Measurements from ENCODE around the gene PSMD14. TPM values are rescaled to one million over a fixed set of nuclear protein-coding genes. Genes with fewer than 3 reads are reported as not detected.

The PSMD14 gene
- total and polyA plus RNA-seq, 2 of the 8 experiments (the other 6 are each of a cell fraction or from before 2014, with no cell fraction given), result 53.9 to 88.7 TPM

DNA sequence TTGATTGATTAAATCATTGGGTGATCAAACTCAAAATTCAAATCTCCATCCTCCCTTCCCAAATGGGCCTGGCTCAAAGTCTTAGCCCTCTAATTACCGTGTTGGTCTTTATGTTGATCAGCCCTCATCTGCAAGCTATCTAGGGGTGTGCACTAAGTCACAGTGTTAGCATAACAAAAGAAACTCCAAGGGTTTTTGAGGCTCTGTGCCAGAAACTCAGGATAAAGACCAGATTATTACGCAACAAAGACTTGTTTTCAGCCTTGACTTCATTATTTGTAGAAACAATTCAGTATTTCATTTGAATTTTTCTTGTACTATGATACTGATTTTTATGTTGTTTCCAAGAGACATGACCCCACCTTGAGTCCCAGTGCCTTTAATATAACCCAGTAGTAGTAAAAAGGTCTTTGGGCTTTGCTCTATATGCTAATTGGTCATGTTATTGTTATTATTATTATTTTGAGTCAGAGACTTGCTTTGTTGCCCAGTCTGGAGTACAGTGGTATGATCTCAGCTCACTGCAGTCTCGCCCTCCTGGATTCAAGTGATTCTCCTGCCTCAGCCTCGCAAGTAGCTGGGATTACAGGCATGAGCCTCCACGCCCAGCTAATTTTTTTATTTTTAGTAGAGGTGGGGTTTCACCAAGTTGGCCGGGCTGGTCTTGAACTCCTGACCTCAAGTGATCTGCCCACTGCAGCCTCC is 13.9 kb downstream of the PSMD14 start:
- 0 out of 4 replicates have a peak overlapping the region, but pooled peaks of 1 of the 2 experiments have one; percentile 37 for H3K4me2 ChIP-seq (ENCODE audit: insufficient read depth in 1 of 2, low read depth in 2 of 2, low read length in 2 of 2)
- peak; percentile 72 for FAIRE-seq
- WGBS, 2 experiments (ENCODE audit: extremely low coverage in 1 of 2, insufficient coverage in 1 of 2, insufficient read length in 1 of 2, insufficient replicate concordance in 2 of 2, low coverage in 1 of 2, low lambda C conversion rate in 2 of 2, missing lambda C conversion rate in 1 of 2), result 79% methylated on average over 6 of the region's 6 CpGs; no CpG with 5 or more reads in 1 of the 2 experiments
- TF ChIP-seq YY1 (IDR thresholded peaks at IDR 0.05; ENCODE audit: low read depth, low read length) (no peak), BCL11A (IDR thresholded peaks at IDR 0.05; ENCODE audit: low read depth in 2 of 2, low read length in 2 of 2) (no peak), KDM4A (IDR thresholded peaks at IDR 0.05; ENCODE audit: low read depth, low read length, severe bottlenecking) (no peak), POU5F1 (IDR thresholded peaks at IDR 0.05; ENCODE audit: low read depth, low read length) (peak; percentile 44; the same call in 1 of the 2 replicates), SIRT6 (IDR thresholded peaks at IDR 0.05; ENCODE audit: low read length) (no peak), RXRA (IDR thresholded peaks at IDR 0.05; ENCODE audit: insufficient read depth, low read depth, low read length) (no peak), CTCF (IDR thresholded peaks at IDR 0.05; ENCODE audit: control extremely low read depth in 1 of 3, insufficient read depth in 1 of 3, low read depth in 1 of 3, low read length in 3 of 3) (no peak), CHD1 (IDR thresholded peaks at IDR 0.05; ENCODE audit: low read depth, low read length) (no peak), CHD2 (IDR thresholded peaks at IDR 0.05; ENCODE audit: low read length) (no peak), JUND (IDR thresholded peaks at IDR 0.05; ENCODE audit: low read length) (no peak), CEBPB (IDR thresholded peaks at IDR 0.05; ENCODE audit: low read depth, low read length) (peak; percentile 98)

More for the DNA sequence above, 13.9 kb downstream of the PSMD14 start:
- H3K9me3 ChIP-seq (ENCODE audit: insufficient read depth in 2 of 2, low read depth in 1 of 2, low read length in 1 of 2), result no peaks in the 10 kb centered on the region
- no peaks in the 10 kb centered on the region for H3K27me3 ChIP-seq (replicated peaks in 1 of 4; ENCODE audit: control insufficient read depth in 3 of 4, extremely low read depth in 1 of 4, insufficient read depth in 3 of 4, low read length in 3 of 4)
- H3K18ac ChIP-seq (ENCODE audit: extremely low read depth, low read length), result no peak overlapping the region
- no peak overlapping the region for H2BK12ac ChIP-seq (ENCODE audit: low read depth, low read length)
- no peak for DNase-seq (ENCODE audit: low read depth in 1 of 2, low spot score in 2 of 2)
- no peak overlapping the region for H3K4me3 ChIP-seq (ENCODE audit: extremely low read depth in 1 of 4, insufficient read depth in 2 of 4, low read depth in 3 of 4, low read length in 4 of 4)
- H4K8ac ChIP-seq (ENCODE audit: extremely low read depth, insufficient read depth, low read length), result no peak overlapping the region
- no peaks in the 10 kb centered on the region for H3K79me1 ChIP-seq (ENCODE audit: low read depth, low read length)
- H2BK15ac ChIP-seq (ENCODE audit: low read length), result no peak overlapping the region
- no peak overlapping the region for H3K4ac ChIP-seq (replicated peaks; ENCODE audit: insufficient read length, low read depth, low read length)
- H2AK5ac ChIP-seq (ENCODE audit: low read depth, low read length), result no peak overlapping the region
- no peak overlapping the region for H4K91ac ChIP-seq (replicated peaks; ENCODE audit: insufficient read length, low read length)
- H3K9ac ChIP-seq (replicated peaks in 1 of 4; ENCODE audit: extremely low read depth in 1 of 4, low read depth in 3 of 4, low read length in 3 of 4), result no peak overlapping the region
- H3K4me1 ChIP-seq (replicated peaks in 1 of 4; ENCODE audit: control insufficient read depth in 3 of 4, insufficient read depth in 4 of 4, low read length in 3 of 4), result peaks cover 0 to 4% (median 0%) of the 10 kb centered on the region in 4 experiments; a peak in 3 of 7 replicates
- POLR2A ChIA-PET (ENCODE audit: partially characterized antibody), result interaction anchor here (0.8 to 1.9 kb wide), 3 partner anchors 10 to 14 kb away, joined by 4 to 5 read pairs (median 4); partner anchors contain the start of gene PSMD14
- H3K56ac ChIP-seq (replicated peaks; ENCODE audit: insufficient read length, low read depth, low read length), result no peak overlapping the region
- no peak overlapping the region for H2BK5ac ChIP-seq (ENCODE audit: low read depth, low read length)
- H3K23me2 ChIP-seq (ENCODE audit: low read depth, low read length), result no peaks in the 10 kb centered on the region
- no peak overlapping the region for H3K14ac ChIP-seq (ENCODE audit: insufficient read length)
- H2BK120ac ChIP-seq (replicated peaks; ENCODE audit: low read depth, low read length), result no peak overlapping the region
- H3K36me3 ChIP-seq (ENCODE audit: control insufficient read depth in 2 of 4, insufficient read depth in 4 of 4, low read length in 3 of 4), result peaks cover 0 to 28% (median 3%) of the 10 kb centered on the region in 4 experiments; a peak in 4 of 8 replicates
- peaks cover 0 to 10% of the 10 kb centered on the region in 2 experiments for H4K20me1 ChIP-seq (replicated peaks in 1 of 2; ENCODE audit: control insufficient read depth in 1 of 2, insufficient read depth in 2 of 2, low read length in 2 of 2)
- no peak overlapping the region for H3K27ac ChIP-seq (ENCODE audit: low read depth, low read length)
- no peak overlapping the region for H2BK20ac ChIP-seq (ENCODE audit: low read length)
- no peak overlapping the region for H2AFZ ChIP-seq (ENCODE audit: low read length)
- CTCF ChIA-PET (ENCODE audit: partially characterized antibody), result interaction anchor here (1.1 kb wide), 1 partner anchor 15 kb away, joined by 3 read pairs; no protein-coding TSS in a partner anchor
- H3K79me2 ChIP-seq (ENCODE audit: control insufficient read depth in 1 of 2, insufficient read depth in 2 of 2, low read length in 2 of 2), result peaks cover 0 to 69% of the 10 kb centered on the region in 2 experiments; a peak in 3 of 4 replicates
- no peak overlapping the region for H4K5ac ChIP-seq (ENCODE audit: insufficient read length, low read depth, low read length)
- no peak overlapping the region for H3K23ac ChIP-seq (ENCODE audit: insufficient read length)

Data from H1 (cell line).